Body of pancreas (tissue), 4 donors: ENCODE measurements around the gene TRMT11.

Source experiments
- POLR2A ChIP-seq, 3 donors: fragments of 450-650 bp; IDR thresholded peaks; one replicate each; pipeline ENCODE4 v1.6.1; 2016; ENCODE audit warnings: antibody characterized with exemption in 3 of 3, mild to moderate bottlenecking in 2 of 3
- TF ChIP-seq, protein P1 (sequence below), 7 experiments: fragments of 450-650 bp in 4 of 7; fragments of 200-600 bp in 3 of 7; sonication (generic) in 3 of 7; IDR thresholded peaks; one replicate each; pipeline ENCODE4 v1.5.1; 2016 to 2019; ENCODE audit warnings: antibody characterized with exemption in 7 of 7

DNA sequence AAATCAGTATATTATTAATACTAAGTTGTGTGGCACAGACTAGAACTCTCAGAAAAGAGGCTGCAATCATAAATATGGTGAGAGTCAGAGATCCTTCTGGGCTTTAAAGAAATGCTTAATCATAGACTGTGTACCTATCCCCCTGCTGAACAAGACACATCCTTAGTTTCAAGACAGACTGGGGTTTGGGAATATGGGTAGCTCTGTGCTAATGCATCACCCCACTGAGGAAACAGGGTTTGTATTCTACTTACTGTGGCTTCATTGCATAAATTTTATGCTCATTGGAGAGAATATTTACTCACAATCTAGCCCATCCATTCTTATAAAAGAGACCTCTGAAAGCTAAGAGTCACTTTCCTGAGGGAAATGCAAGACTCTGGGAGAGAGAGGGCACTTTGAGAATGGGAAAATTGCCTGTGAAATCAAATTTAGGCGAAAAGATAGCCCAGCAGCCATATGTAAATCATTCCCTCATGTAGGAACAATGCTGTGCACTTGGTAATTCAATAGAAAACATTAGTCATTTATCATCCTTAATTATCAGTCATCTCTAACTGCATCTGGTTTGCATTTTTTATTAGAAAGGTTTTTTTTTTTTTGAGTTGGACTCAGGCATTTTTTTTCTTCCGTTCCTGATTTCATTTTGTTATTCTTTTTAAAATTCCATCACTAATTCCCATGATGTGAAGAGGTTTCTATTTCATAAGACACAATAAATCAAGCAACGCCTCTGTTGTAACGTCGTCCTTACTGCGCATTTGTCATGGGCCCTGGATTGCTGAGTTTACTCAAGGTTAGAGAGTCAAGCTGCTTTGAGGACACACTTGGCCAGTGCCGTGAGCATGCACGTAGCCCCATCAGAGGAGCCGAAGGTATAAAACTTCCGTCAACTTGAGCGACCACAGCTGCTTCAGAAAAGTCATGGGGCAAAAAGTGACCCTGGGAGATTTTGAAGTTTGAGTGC lies 91.8 kb downstream of the TRMT11 start:
- TF ChIP-seq, protein P1, sequence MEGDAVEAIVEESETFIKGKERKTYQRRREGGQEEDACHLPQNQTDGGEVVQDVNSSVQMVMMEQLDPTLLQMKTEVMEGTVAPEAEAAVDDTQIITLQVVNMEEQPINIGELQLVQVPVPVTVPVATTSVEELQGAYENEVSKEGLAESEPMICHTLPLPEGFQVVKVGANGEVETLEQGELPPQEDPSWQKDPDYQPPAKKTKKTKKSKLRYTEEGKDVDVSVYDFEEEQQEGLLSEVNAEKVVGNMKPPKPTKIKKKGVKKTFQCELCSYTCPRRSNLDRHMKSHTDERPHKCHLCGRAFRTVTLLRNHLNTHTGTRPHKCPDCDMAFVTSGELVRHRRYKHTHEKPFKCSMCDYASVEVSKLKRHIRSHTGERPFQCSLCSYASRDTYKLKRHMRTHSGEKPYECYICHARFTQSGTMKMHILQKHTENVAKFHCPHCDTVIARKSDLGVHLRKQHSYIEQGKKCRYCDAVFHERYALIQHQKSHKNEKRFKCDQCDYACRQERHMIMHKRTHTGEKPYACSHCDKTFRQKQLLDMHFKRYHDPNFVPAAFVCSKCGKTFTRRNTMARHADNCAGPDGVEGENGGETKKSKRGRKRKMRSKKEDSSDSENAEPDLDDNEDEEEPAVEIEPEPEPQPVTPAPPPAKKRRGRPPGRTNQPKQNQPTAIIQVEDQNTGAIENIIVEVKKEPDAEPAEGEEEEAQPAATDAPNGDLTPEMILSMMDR (IDR thresholded peaks at IDR 0.05) = no peak
- no peak for TF ChIP-seq POLR2A (IDR thresholded peaks at IDR 0.05)
